Body of pancreas (tissue), 4 donors: ENCODE measurements around the gene ADAMTSL1. TPM values are rescaled to one million over a fixed set of nuclear protein-coding genes. Genes with fewer than 3 reads are reported as not detected.

Experiments used
- ATAC-seq: fragments of 150-250 bp; one replicate; pipeline ENCODE4 v1.9.1; 2016
- DNase-seq, 4 donors: peaks; one replicate each; pipeline ENCODE4 v3.0.0-alpha.2; 2019
- H3K27ac ChIP-seq, 4 donors: fragments of 200-600 bp; sonication (generic); 1 replicate in 3 of 4; 2 replicates in 1 of 4; pipeline versions ENCODE4 v1.5.1 to v1.6.1; 2016 to 2019; ENCODE audit warnings: mild to moderate bottlenecking in 1 of 4, mixed read lengths in 1 of 4, moderate library complexity in 1 of 4
- H3K27me3 ChIP-seq, 2 donors: fragments of 200-600 bp; sonication (generic); one replicate each; pipeline ENCODE4 v1.6.0; 2016; ENCODE audit warnings: mild to moderate bottlenecking in 1 of 2
- H3K36me3 ChIP-seq, 2 donors: fragments of 200-600 bp; sonication (generic); replicated peaks in 1 of 2; 2 replicates each; pipeline ENCODE4 v1.5.1; 2016; ENCODE audit warnings: low read depth in 2 of 2; ENCODE audit not compliant: insufficient read depth in 1 of 2
- H3K4me1 ChIP-seq: fragments of 200-600 bp; sonication (generic); one replicate; pipeline ENCODE4 v1.6.0; 2016
- H3K4me3 ChIP-seq, 2 donors: fragments of 200-600 bp; sonication (generic); 1 replicate in 1 of 2; 2 replicates in 1 of 2; pipeline ENCODE4 v1.5.1; 2016 to 2019
- H3K9me3 ChIP-seq, 3 donors: fragments of 200-600 bp; sonication (generic); 1 replicate in 2 of 3; 2 replicates in 1 of 3; pipeline ENCODE4 v1.5.1; 2016
- CTCF ChIP-seq, 7 experiments: fragments of 450-650 bp in 4 of 7; fragments of 200-600 bp in 3 of 7; sonication (generic) in 3 of 7; IDR thresholded peaks; one replicate each; pipeline ENCODE4 v1.5.1; 2016 to 2019; ENCODE audit warnings: antibody characterized with exemption in 7 of 7
- POLR2A ChIP-seq, 3 donors: fragments of 450-650 bp; IDR thresholded peaks; one replicate each; pipeline ENCODE4 v1.6.1; 2016; ENCODE audit warnings: antibody characterized with exemption in 3 of 3, mild to moderate bottlenecking in 2 of 3
- WGBS, 2 donors: methylation state at CpG; one replicate each; pipeline ENCODE4 v1.1.5; 2017; 5-methylcytosine and 5-hydroxymethylcytosine counted together
- intact Hi-C: fragments of 100-400 bp; cut with DNase I; formaldehyde crosslinking; loops from one replicate; pipeline ENCODE4 v1.15.1; 2023
- total RNA-seq, 2 donors: library from RNA; depleted of rRNA; stranded (reverse); fragments of >200 nt; gene quantifications; one replicate each; pipeline ENCODE4 v1.1.0, GENCODE V29; 2016

The ADAMTSL1 gene
- total RNA-seq, 2 donors from 2014 or later: 0.52 to 0.99 TPM

GRCh38 chr9:18606281-18606680 lies 132.3 kb downstream of the ADAMTSL1 start:
- TF ChIP-seq CTCF (IDR thresholded peaks at IDR 0.05) (no peak), POLR2A (IDR thresholded peaks at IDR 0.05) (no peak)
- Histone ChIP-seq H3K27me3 (no peaks in the 10 kb centered on the region), H3K27ac (no peak overlapping the region), H3K4me1 (no peaks in the 10 kb centered on the region), H3K36me3 (no peaks in the 10 kb centered on the region), H3K4me3 (no peak overlapping the region), H3K9me3 (no peaks in the 10 kb centered on the region)
- ATAC-seq (no peak), DNase-seq (no peak)
- 73 to 77% methylated on average over 2 of the region's 2 CpGs for WGBS, 2 donors
- intact Hi-C loops: no loop called here

- intact Hi-C loops: no loop called here
These were observed 132.9 kb downstream of the ADAMTSL1 start for GRCh38 chr9:18606846-18607245.

GRCh38 chr9:18608371-18608770 lies 134.4 kb downstream of the ADAMTSL1 start:
- TF ChIP-seq CTCF (IDR thresholded peaks at IDR 0.05) (no peak), POLR2A (IDR thresholded peaks at IDR 0.05) (no peak)
- Histone ChIP-seq H3K9me3 (no peaks in the 10 kb centered on the region), H3K36me3 (no peaks in the 10 kb centered on the region), H3K4me1 (no peaks in the 10 kb centered on the region), H3K4me3 (no peak overlapping the region), H3K27me3 (no peaks in the 10 kb centered on the region), H3K27ac (no peak overlapping the region)
- ATAC-seq: no peak
- intact Hi-C loops: no loop called here
- WGBS, 2 donors: 67 to 80% methylated on average over 1 of the region's 1 CpG
- DNase-seq: no peak

More at GRCh38 chr9:18606846-18607245, 132.9 kb downstream of the ADAMTSL1 start:
- no peak overlapping the region for H3K27ac ChIP-seq
- H3K9me3 ChIP-seq: no peaks in the 10 kb centered on the region
- no peak overlapping the region for H3K4me3 ChIP-seq
- H3K27me3 ChIP-seq: no peaks in the 10 kb centered on the region
- H3K36me3 ChIP-seq: no peaks in the 10 kb centered on the region
- no peaks in the 10 kb centered on the region for H3K4me1 ChIP-seq
- ATAC-seq: no peak
- no peak for DNase-seq
- no peak for TF ChIP-seq POLR2A (IDR thresholded peaks at IDR 0.05)
- no peak for TF ChIP-seq CTCF (IDR thresholded peaks at IDR 0.05)

GRCh38 chr9:18610956-18611355 lies 137.0 kb downstream of the ADAMTSL1 start:
- WGBS, 2 donors: 56 to 58% methylated on average over 3 of the region's 3 CpGs
- TF ChIP-seq CTCF (IDR thresholded peaks at IDR 0.05): no peak
- TF ChIP-seq POLR2A (IDR thresholded peaks at IDR 0.05): no peak
- intact Hi-C loops: no loop called here
- Histone ChIP-seq H3K9me3 (no peaks in the 10 kb centered on the region), H3K4me3 (no peak overlapping the region), H3K27me3 (no peaks in the 10 kb centered on the region), H3K36me3 (no peaks in the 10 kb centered on the region), H3K27ac (no peak overlapping the region), H3K4me1 (no peaks in the 10 kb centered on the region)
- DNase-seq (no peak), ATAC-seq (no peak)

- no peaks in the 10 kb centered on the region for H3K36me3 ChIP-seq
These were observed 138.0 kb downstream of the ADAMTSL1 start for GRCh38 chr9:18611971-18612370.

More at GRCh38 chr9:18611971-18612370, 138.0 kb downstream of the ADAMTSL1 start:
- DNase-seq: no peak
- H3K27ac ChIP-seq: no peak overlapping the region
- H3K4me1 ChIP-seq: no peaks in the 10 kb centered on the region
- TF ChIP-seq POLR2A (IDR thresholded peaks at IDR 0.05): no peak
- no peak for TF ChIP-seq CTCF (IDR thresholded peaks at IDR 0.05)
- H3K4me3 ChIP-seq: no peak overlapping the region
- no peaks in the 10 kb centered on the region for H3K9me3 ChIP-seq
- intact Hi-C loops: no loop called here
- ATAC-seq: no peak
- no peaks in the 10 kb centered on the region for H3K27me3 ChIP-seq
